ENCODE results near the gene TAC3. TPM values are rescaled to one million over a fixed set of nuclear protein-coding genes. Genes with fewer than 3 reads are reported as not detected.

Gene TAC3
- total RNA-seq = not detected in 2 replicates

DNA sequence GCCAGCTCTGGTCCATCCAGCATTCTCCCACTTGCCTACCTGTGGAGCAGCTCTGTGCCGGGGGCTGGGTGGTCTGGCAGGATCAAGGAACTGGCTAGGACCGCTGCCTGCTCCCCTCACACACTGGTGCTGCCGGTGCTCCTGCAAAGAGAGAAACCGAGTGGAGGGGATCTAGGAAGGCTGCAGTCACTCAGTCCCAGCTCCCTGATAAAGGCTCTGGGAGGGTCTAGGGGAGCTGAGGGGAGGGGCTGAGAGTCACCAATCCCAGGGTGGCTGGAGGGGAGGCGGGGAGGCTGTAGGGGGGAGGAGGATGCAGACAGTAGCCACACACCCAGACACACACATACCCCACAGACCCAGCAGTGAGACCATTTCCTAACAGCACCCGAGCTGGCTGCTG lies at the start of gene TAC3:
TSS of gene TAC3 (minus strand) at position 182 of the 400 bp plus-strand sequence. CDS start 732 bp downstream, outside the sequence.

DNA sequence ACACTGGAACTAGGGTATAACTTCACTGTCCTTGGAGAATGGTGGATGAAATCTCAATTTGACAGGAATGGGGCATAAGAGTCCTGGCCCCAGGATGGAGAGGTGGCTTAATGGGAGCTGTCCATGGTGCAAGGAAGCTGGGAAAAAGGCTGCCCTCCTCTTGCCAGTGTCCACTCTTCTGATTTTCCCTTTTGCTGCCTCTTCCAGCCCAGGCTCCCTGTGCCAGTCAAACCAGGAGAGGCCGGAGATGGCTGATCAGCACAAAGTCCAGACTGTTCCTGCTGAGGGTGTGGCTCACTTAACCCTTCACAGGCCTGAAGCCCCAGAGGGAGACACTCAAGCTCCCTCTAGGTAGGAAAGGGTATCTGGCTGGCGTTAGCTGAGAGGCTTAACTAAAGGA lies 33.6 kb upstream of the TAC3 start, which contains the start of gene MYO1A:
TSS of gene MYO1A (minus strand) at position 240 of the 400 bp plus-strand sequence. CDS start 1,806 bp downstream, outside the sequence.

DNA sequence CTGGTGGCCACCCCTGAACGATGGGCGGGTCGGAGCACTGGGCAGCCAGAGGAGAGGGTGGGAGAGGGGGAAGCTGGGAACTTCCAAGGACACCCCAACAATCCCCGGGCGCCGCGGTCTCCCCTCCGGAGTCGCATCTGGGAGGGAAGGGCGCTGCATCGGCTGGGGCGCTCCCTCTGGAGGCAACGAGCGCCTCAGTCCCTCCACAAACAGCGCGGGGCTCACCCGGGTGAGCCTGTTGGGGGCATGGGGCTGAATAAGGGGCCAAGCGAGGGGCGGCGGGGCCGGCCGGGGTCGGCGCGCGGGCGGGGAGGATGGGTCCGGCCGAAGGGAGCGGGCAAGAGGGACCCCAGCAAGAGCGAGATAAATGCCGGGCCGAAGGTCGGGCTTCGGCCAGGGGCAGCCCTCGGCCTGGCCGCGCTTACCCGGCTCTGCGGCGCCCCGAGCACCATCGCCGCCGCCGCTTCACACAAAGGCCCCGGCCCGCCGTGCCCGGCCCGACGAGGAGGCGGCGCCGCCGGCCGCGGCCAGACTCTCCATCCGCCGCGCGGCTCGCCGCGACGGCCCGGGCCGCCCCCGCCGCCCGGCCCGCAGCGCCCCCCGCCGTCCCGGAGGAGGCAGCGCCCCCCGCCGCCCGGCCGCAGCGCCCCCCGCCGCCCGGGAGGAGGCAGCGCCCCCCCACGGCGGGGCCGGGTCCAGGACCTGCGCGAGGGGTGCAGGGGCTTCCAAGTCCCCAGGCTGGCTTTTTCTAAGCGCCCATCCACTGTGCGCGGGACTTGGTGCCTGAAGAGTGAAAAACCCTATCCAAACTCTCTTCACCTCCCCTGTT lies 10.1 kb downstream of the TAC3 start, which contains the start of gene ZBTB39:
TSS of gene ZBTB39 (minus strand) at position 567 of the 829 bp plus-strand sequence. CDS start 1,629 bp downstream, outside the sequence.

Other genes starting within 250 kb of the TAC3 start
- 0.28 and 2.7 TPM in 2 replicates for gene SDR9C7, start 82.1 kb downstream of the TAC3 start, total RNA-seq
- 0.34 and 6.3 TPM in 2 replicates for gene RDH16, start 58.9 kb downstream of the TAC3 start, total RNA-seq
- 8.2 and 9.7 TPM in 2 replicates for gene ZBTB39, start 10.0 kb downstream of the TAC3 start, total RNA-seq
- 0.14 and 0.34 TPM in 2 replicates for gene MYO1A, start 33.6 kb upstream of the TAC3 start, total RNA-seq
- gene NEMP1, start 62.3 kb upstream of the TAC3 start, total RNA-seq = 4.8 and 11.6 TPM in 2 replicates
- 22.9 and 54.0 TPM in 2 replicates for gene NAB2, start 72.6 kb upstream of the TAC3 start, total RNA-seq
- gene STAT6, start 94.8 kb upstream of the TAC3 start, total RNA-seq = 30.8 and 102 TPM in 2 replicates
- gene LRP1, start 112.0 kb upstream of the TAC3 start, total RNA-seq = 26.3 and 294 TPM in 2 replicates
- gene LRP1-AS, start 131.1 kb upstream of the TAC3 start, total RNA-seq = not detected in 2 replicates
- 1.0 and 14.2 TPM in 2 replicates for gene NXPH4, start 200.3 kb upstream of the TAC3 start, total RNA-seq
- 379 and 408 TPM in 2 replicates for gene SHMT2, start 213.2 kb upstream of the TAC3 start, total RNA-seq
- 0.34 and 0.36 TPM in 2 replicates for gene STAC3, start 234.7 kb upstream of the TAC3 start, total RNA-seq

Data from nasal cavity respiratory epithelium epithelial cell of viscerocranial mucosa (primary cell).